IPS DF 4.7 (cell line): ENCODE data around the gene ANKRD6.
A peak's percentile ranks its signal among the peaks of the same experiment; 100 is the strongest.

Experiments
- DNase-seq: peaks from one replicate; pipeline ENCODE4 v3.0.0-alpha.2; 2013; ENCODE audit warnings: low spot score; ENCODE audit errors: extremely low read depth

ANKRD6 gene

GRCh38 chr6:89506716-89507617 is 74.0 kb downstream of the ANKRD6 start:
- DNase-seq, result no peak

DNA sequence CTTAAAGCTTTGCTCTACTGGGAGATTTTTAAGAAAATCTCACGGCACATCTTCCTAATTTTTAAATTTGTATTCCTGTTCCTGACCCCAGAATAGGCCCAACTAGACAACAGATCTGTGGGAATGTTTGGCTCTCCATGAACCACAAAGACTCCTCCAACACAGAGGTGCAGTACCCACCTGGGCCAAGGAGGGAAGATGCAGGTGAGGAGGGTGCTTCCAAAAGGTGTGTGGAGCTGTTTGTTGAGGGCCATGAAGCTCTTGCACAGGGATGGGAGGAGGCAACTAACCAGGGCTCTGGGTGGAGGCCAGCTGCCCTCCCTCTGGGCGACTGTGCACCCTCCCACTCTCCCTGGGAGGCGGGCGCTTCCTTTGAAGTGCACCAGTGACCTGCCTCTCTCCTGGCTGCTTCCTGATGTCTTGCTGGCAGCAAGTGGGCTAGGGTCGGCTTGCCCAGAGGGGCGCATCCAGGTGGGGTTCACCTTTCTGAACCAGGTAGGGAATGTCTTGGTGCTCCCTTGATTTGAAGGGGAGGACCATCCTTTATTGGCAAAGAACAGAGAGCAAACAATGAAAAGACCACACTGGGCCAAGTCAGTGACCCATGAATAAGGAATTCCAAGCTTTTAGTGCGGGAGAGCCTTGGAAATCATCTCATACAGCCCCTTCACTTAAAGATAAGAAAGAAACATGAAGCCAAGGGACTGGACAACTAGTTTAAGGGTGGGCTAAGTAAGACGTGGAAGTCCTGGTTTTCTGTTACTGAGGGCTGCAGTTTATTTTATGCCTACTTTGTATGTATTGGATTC is 76.0 kb downstream of the ANKRD6 start:
- no peak for DNase-seq

GRCh38 chr6:89509777-89510281 is 76.9 kb downstream of the ANKRD6 start:
- no peak for DNase-seq

- no peak for DNase-seq
Observed at GRCh38 chr6:89510393-89510792, 77.4 kb downstream of the ANKRD6 start.

GRCh38 chr6:89518352-89519055 is 85.6 kb downstream of the ANKRD6 start:
- no peak for DNase-seq

- DNase-seq, result no peak
Observed at GRCh38 chr6:89520736-89521135, 87.8 kb downstream of the ANKRD6 start.

- no peak for DNase-seq
Observed at GRCh38 chr6:89522778-89523177, 89.8 kb downstream of the ANKRD6 start.

GRCh38 chr6:89525786-89526562 is 93.0 kb downstream of the ANKRD6 start:
- DNase-seq, result no peak

DNA sequence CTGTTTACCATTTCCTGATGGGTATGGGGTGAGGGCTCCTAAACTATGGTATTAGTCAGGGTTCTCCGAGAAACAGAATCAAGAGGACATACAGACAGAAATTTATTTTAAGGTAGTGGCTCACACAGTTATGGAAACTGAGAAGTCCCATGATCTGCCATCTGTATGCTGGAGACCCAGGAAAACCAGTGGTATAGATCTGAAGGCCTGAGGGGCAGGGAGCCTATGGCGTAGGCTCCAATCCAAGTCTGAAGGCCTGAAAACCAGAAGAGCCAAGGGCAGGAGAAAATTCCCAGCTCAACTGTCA is 93.6 kb downstream of the ANKRD6 start:
- DNase-seq, result no peak

GRCh38 chr6:89527634-89528033 is 94.7 kb downstream of the ANKRD6 start:
- DNase-seq, result no peak

DNA sequence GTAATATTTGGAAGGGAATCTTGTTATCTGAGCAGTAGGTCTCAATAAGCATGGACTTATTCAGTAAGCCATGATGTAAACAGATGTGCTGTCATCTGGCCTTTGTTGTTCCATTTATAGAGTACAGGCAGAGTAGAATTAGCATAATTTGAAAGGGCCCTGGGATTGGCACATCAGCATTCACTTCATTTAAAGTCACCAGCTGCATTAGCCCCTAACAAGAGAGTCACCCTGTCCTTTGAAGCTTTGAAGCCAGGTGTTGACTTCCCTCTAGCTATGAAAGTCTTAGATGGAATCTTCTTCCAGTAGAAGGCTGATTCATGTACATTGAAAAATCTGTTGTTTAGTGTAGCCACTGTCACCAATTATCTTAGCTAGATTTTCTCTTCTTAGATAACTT is 95.9 kb downstream of the ANKRD6 start:
- no peak for DNase-seq

DNA sequence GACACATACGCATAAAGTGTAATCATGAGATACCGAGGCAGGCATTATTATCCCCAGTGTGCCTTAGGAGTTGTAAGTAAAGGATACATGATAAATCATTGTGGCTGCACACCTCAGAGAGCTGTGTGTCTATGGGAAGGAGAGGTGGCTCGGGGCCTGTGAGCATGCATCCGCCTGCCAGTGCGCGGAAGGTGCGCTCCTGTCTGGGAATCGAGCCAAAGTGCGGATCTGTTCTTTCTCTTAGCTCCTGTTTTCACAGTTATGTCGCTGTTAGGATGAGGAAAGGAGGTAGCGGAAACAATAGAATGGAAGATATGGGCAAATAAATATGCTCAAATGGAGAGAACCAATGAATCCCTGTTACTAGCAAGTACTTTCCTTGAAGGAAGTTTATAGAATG is 98.0 kb downstream of the ANKRD6 start:
- no peak for DNase-seq

GRCh38 chr6:89536231-89536630 is 103.3 kb downstream of the ANKRD6 start:
- DNase-seq, result peak; percentile 16

DNA sequence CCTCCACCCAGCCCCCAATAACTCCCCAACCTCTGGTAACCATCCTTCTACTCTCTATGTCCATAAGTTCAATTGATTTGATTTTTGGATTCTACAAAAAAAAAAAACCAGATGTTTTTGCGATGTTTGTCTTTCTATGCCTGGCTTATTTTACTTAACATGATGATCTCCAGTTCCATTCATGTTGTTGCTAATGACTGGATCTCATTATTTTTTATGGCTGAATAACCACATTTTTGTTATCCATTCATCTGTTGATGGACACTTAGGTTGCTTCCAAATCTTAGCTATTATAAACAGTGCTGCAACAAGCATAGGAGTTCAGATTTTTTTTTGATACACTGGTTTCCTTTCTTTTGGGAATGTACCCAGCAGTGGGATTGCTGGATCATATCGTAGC is 106.8 kb downstream of the ANKRD6 start:
- no peak for DNase-seq

DNA sequence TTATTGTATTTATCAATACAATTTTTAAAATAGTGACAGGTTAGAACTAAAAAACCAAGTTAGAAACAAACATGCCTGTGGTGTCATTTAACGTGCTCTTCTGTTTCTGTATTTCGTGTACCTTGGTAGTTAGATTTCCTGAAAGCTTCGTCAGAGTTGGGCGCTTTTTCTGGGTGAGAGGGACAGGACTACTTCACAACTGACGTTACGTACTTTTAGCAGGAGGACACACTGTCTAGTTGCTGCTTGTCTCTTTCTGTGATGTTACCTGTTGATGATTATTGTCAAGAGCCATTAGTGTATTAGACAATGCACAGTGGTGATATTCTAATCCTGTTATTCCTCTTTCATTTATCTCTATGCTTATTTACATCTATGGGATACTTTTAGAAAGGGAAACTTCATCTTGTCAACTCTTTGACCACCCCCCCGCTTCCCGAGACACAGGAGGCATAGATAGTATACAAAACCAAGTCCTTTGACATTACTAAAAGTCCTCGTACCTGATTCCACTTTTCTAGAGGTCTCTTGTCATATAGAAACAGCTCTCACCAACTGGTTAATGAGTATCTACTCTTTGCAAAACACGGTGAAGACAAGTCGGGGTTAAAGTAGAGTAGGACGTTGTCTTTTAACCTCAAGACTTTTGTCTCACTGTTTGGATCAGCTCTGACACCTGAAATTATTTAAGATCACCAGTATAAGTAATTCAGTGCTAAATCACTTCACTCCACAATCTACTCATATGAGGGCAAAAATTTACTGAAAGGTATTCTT is 109.3 kb downstream of the ANKRD6 start:
- no peak for DNase-seq

DNA sequence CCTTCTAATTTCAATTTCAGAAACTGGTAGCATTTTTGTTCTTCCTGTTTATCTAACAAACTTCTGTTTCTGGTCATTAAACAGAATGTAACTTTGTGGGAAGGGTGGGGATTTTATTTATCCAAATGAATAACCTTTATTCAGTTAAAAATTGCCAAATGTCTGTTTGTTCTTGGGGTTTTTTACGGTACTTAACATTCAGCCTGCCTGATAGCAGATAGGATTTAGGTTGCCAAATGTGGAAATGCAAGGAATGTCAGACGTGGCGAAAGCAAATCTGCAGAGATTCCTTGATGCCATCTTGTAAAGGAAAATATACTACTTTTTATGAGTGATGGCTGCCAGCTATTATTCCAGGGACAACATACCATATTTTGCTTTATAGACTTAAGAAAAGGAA is 109.9 kb downstream of the ANKRD6 start:
- DNase-seq, result no peak

DNA sequence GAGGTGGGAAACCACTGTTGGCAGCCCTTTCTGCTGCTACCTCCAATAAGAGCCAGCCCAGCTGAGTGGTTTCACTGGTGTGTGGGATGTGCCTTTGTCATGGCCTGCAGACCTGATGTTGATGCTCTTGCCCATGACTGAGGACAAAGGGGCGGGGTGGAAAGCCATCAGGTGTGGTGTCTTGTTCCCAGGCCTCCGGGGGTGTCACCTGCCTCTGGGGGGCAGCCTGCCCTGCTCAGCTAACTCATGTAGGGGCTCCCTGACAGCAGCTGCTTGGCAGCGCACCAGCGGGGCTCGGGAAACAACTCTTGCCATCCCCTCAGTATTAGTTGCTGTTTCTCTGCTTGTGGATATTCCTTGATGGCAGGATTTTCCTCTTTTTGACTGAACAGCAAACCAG is 114.3 kb downstream of the ANKRD6 start:
- no peak for DNase-seq

GRCh38 chr6:89553431-89553830 is 120.5 kb downstream of the ANKRD6 start:
- DNase-seq, result no peak

GRCh38 chr6:89554106-89554505 is 121.2 kb downstream of the ANKRD6 start:
- no peak for DNase-seq

- no peak for DNase-seq
Observed at GRCh38 chr6:89555031-89555430, 122.1 kb downstream of the ANKRD6 start.
